HL-60/S4 (cell line): ENCODE results near the gene CCDC137.

Experiments used
- in situ Hi-C: fragments of 300-500 bp; cut with MboI; formaldehyde crosslinking; loops from 2 replicates; pipeline ENCODE4 v1.14.3; 2022; ENCODE audit warnings: low sequenced_read_pairs

CCDC137 gene

GRCh38 chr17:81714412-81715106, 48.0 kb downstream of the CCDC137 start:
- in situ Hi-C loops = no loop called here

DNA sequence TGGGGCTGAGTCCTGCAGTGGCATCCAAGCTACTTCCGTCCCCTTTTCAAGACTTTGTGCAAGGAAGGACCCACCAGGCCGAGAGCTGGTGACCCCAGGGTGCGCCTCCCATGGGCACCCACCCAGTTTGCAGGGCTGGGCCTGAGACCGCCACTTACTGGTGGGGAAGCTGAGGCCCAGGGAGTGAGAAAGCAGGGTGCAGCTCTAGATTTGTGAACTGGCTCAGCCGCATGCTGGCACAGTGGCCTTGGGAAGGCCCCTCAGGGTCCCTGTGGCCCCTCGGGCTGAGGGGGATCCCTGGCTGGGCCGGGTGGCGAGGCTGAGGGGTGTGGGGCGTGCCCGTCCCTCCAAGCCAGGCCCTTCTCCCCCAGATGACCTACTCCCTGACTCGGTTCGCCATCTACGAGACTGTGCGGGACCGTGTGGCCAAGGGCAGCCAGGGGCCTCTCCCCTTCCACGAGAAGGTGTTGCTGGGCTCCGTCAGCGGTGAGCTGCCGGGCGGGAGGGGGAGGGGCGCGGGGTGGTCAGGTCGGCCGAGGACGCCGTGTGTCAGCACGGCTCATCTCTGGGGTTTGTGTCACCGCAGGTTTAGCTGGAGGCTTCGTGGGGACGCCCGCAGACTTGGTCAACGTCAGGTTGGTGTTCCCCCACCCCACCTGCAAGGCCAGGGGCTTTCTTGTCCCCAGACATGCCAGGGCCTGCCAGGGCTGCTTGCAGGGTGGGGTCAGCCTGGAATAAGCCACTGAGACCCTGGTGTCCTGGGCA, 48.8 kb downstream of the CCDC137 start:
- in situ Hi-C loops = no loop called here

- in situ Hi-C loops = no loop called here
These were observed 49.5 kb downstream of the CCDC137 start for GRCh38 chr17:81715872-81716673.

- in situ Hi-C loops = no loop called here
These were observed 50.1 kb downstream of the CCDC137 start for GRCh38 chr17:81716674-81716996.

DNA sequence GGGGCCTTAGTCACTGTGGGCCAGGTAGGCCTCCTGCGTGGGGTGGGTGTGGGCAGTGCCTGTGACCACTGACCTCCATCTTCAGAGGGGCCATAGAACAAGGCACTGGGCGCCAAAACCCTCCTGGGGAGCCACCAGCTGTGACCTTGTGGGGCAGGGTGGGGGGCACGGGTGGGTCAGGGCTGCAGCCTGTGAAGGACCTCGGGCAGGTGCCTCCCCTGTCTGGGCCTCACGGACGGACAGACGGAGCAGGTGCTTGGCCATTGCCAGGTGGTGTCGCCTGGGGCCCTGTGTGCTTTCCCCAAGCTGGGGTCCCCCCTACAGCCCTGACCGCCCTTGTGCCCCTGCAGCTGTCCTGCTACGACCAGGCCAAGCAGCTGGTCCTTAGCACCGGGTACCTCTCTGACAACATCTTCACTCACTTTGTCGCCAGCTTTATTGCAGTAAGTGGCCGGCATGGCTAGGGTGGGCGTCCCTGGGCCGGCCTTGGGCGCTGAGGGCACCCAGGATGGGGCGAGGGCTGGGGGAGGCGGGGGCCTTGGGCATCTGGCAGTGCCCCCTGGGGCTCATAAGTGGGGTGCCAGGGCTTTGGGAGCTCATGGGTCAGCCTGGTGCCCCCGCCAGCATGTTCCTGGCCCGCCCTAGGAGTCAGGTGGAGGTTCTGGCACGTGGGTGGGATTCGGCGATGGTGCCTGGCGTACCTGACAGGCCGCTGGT, 50.7 kb downstream of the CCDC137 start:
- in situ Hi-C loops = no loop called here

DNA sequence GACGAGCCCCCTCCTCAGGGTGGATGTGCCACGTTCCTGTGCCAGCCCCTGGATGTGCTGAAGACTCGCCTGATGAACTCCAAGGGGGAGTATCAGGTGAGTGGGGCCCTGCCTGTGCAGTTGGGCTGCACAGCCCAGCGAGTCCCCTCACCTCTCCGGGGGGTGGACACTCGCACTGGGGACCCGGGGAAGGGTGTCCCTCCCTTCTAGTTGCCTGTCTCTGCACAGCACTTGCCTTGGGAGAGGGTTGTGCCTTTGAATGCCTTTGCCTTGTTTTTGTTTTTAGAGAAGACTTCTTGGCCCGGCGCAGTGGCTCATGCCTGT, 51.2 kb downstream of the CCDC137 start:
- in situ Hi-C loops = no loop called here

GRCh38 chr17:81719410-81720266, 53.1 kb downstream of the CCDC137 start:
- in situ Hi-C loops = no loop called here

- in situ Hi-C loops = no loop called here
These were observed 53.9 kb downstream of the CCDC137 start for GRCh38 chr17:81720267-81721071.

DNA sequence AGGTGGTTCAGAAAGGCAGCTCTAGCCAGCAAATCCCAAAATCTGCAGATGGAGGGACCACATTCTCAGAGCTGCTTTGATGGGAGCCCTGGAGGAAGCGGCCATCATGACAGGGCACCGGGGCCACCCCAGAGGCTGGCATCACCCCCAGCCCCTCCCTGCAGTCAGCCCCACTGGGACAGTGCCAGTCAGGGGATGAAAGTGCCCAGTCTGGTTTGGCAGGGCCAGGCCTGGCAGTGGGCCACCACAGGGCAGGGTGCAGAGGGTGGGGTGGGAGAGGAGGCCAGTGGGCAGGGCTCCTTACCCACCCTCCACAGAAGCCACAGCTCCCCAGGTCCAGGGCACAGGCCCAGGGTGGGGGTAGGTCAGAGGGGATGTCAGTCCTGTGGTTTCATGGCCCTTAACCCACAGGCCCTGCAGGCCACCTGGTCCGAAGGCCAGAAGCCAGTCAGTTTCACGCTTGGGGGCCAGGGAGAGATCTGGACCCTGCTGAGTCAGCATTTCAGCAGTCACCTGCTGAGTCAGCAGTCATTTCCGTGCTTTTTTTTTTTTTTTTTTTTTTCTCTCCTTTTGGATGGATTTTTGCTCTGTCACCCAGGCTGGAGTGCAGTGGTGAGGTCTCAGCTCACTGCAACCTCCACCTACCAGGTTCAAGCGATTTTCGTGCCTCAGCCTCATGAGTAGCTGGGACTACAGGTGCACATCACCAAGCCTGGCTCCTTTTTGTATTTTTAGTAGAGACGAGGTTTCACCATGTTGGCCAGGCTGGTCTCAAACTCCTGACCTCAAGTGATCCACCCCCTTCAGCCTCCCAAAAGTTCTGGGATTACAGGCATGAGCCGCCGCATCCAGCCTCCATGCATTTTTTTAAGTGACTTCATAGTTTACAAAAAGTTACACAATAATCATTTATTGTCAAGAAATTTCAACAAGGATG, 55.9 kb downstream of the CCDC137 start:
- in situ Hi-C loops = no loop called here
